ENCODE results near the gene PDE4B.

GRCh38 chr1:66325594-66326380 is 533.1 kb downstream of the PDE4B start:
- TF ChIP-seq, protein P1, sequence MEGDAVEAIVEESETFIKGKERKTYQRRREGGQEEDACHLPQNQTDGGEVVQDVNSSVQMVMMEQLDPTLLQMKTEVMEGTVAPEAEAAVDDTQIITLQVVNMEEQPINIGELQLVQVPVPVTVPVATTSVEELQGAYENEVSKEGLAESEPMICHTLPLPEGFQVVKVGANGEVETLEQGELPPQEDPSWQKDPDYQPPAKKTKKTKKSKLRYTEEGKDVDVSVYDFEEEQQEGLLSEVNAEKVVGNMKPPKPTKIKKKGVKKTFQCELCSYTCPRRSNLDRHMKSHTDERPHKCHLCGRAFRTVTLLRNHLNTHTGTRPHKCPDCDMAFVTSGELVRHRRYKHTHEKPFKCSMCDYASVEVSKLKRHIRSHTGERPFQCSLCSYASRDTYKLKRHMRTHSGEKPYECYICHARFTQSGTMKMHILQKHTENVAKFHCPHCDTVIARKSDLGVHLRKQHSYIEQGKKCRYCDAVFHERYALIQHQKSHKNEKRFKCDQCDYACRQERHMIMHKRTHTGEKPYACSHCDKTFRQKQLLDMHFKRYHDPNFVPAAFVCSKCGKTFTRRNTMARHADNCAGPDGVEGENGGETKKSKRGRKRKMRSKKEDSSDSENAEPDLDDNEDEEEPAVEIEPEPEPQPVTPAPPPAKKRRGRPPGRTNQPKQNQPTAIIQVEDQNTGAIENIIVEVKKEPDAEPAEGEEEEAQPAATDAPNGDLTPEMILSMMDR (IDR thresholded peaks at IDR 0.05): no peak
- TF ChIP-seq POLR2A (IDR thresholded peaks at IDR 0.05): no peak

Data from esophagus squamous epithelium (tissue), 4 donors.